Stimulated activated CD8-positive, alpha-beta memory T cell treated with anti-CD3 and anti-CD28 coated beads, Interleukin-2, amount 100 ng/mL, for 48 hours (primary cell): ENCODE data around the gene TMSB15A.
"Not testable (repeated sequence)": the region's sequence is repeated elsewhere in the genome, so short reads cannot be mapped to it uniquely, and the experiment has no call there.

ENCODE experiments used
- DNase-seq, 2 donors: peaks; one replicate each; pipeline ENCODE4 v3.0.0-alpha.2; 2020; ENCODE audit warnings: low read depth in 2 of 2

The TMSB15A gene

GRCh38 chrX:102515975-102516941 is at the start of gene TMSB15A:
Gene TMSB15A (minus strand): TSS chrX:102516739.
- peak; percentile 34 for DNase-seq

- DNase-seq: no peak
Measured at GRCh38 chrX:102560423-102561068, 44.0 kb upstream of the TMSB15A start.

- no peak for DNase-seq
Measured at GRCh38 chrX:102558607-102559006, 42.1 kb upstream of the TMSB15A start.

- DNase-seq: no peak
Measured at GRCh38 chrX:102548231-102548630, 31.7 kb upstream of the TMSB15A start.

GRCh38 chrX:102546828-102547493 is 30.4 kb upstream of the TMSB15A start:
- DNase-seq: no peak

- not testable (repeated sequence) for DNase-seq
Measured at GRCh38 chrX:102546175-102546574, 29.6 kb upstream of the TMSB15A start.

- no peak for DNase-seq
Measured at GRCh38 chrX:102535958-102536357, 19.4 kb upstream of the TMSB15A start.

- no peak for DNase-seq
Measured at GRCh38 chrX:102517326-102517725, 787 bp upstream of the TMSB15A start.

GRCh38 chrX:102514536-102514935 is 2.0 kb downstream of the TMSB15A start:
- DNase-seq: no peak

GRCh38 chrX:102498732-102499131 is 17.8 kb downstream of the TMSB15A start:
- no peak for DNase-seq

- DNase-seq: no peak
Measured at GRCh38 chrX:102491766-102492165, 24.8 kb downstream of the TMSB15A start.

- not testable (repeated sequence) for DNase-seq
Measured at GRCh38 chrX:102478765-102479164, 37.8 kb downstream of the TMSB15A start.

- DNase-seq: not testable (repeated sequence)
Measured at GRCh38 chrX:102471762-102472220, 44.7 kb downstream of the TMSB15A start, which contains the start of gene TCP11X2. Gene TCP11X2 (minus strand): TSS chrX:102471812.

- DNase-seq: not testable (repeated sequence)
Measured at GRCh38 chrX:102470215-102470614, 46.3 kb downstream of the TMSB15A start.
